ENCODE results near the gene COL9A2. TPM values are rescaled to one million over a fixed set of nuclear protein-coding genes. Genes with fewer than 3 reads are reported as not detected.

The COL9A2 gene
- total and polyA plus RNA-seq, 9 donors: 0.30 to 5.7 (median 1.7) TPM

GRCh38 chr1:40315239-40315794 is 1.8 kb downstream of the COL9A2 start:
- intact Hi-C loops (cut with DNase I): loop anchor here in 3 of 4 donors (10.0 kb wide), 2 partner anchors 161 to 171 kb away; no protein-coding TSS in a partner anchor
- TF ChIP-seq EP300 (IDR thresholded peaks at IDR 0.05) (no peak), CTCF (IDR thresholded peaks at IDR 0.05) (peak; percentile 67 to 77 (median 74))
- DNase-seq: peak; percentile 58 to 86 (median 74)
- WGBS, 3 donors: 1% methylated on average over 32 to 42 of the region's 42 CpGs
- Histone ChIP-seq H3K9me3 (no peaks in the 10 kb centered on the region), H3K27me3 (peaks cover 4% of the 10 kb centered on the region), H3K27ac (no peak overlapping the region), H3K4me1 (ENCODE audit: insufficient read depth) (peaks cover 6% of the 10 kb centered on the region), H3K4me3 (peak overlapping the region; percentile 31), H3K36me3 (no peaks in the 10 kb centered on the region)

GRCh38 chr1:40314721-40315238 is 2.3 kb downstream of the COL9A2 start:
- DNase-seq: no peak
- intact Hi-C loops (cut with DNase I): loop anchor here in 3 of 4 donors (10.0 kb wide), 2 partner anchors 160 to 170 kb away; no protein-coding TSS in a partner anchor
- no peak for TF ChIP-seq EP300 (IDR thresholded peaks at IDR 0.05)
- no peak for TF ChIP-seq POLR2A (IDR thresholded peaks at IDR 0.05)
- no peak for TF ChIP-seq CTCF (IDR thresholded peaks at IDR 0.05)
- Histone ChIP-seq H3K9me3 (no peaks in the 10 kb centered on the region), H3K27me3 (peaks cover 4% of the 10 kb centered on the region), H3K27ac (no peak overlapping the region), H3K36me3 (no peaks in the 10 kb centered on the region), H3K4me3 (peak overlapping the region; percentile 31), H3K4me1 (ENCODE audit: insufficient read depth) (peaks cover 6% of the 10 kb centered on the region)
- WGBS, 3 donors: 30 to 38% (median 36%) methylated on average over 12 to 13 of the region's 13 CpGs

GRCh38 chr1:40313958-40314720 is 2.9 kb downstream of the COL9A2 start:
- no peak for DNase-seq
- intact Hi-C loops (cut with DNase I): loop anchor here in 3 of 4 donors (10.0 kb wide), 2 partner anchors 159 to 169 kb away; no protein-coding TSS in a partner anchor
- Histone ChIP-seq H3K4me1 (ENCODE audit: insufficient read depth) (peaks cover 11% of the 10 kb centered on the region), H3K27ac (no peak overlapping the region), H3K4me3 (no peak overlapping the region), H3K36me3 (no peaks in the 10 kb centered on the region), H3K9me3 (no peaks in the 10 kb centered on the region), H3K27me3 (peaks cover 4% of the 10 kb centered on the region)
- WGBS, 3 donors: 89 to 95% (median 91%) methylated on average over 9 of the region's 9 CpGs
- TF ChIP-seq POLR2A (IDR thresholded peaks at IDR 0.05) (no peak), EP300 (IDR thresholded peaks at IDR 0.05) (no peak), CTCF (IDR thresholded peaks at IDR 0.05) (no peak)

GRCh38 chr1:40313329-40313957 is 3.6 kb downstream of the COL9A2 start:
- H3K4me3 ChIP-seq: no peak overlapping the region
- intact Hi-C loops (cut with DNase I): loop anchor here in 3 of 4 donors (10.0 kb wide), 2 partner anchors 159 to 169 kb away; no protein-coding TSS in a partner anchor

More at GRCh38 chr1:40313329-40313957, 3.6 kb downstream of the COL9A2 start:
- peaks cover 4% of the 10 kb centered on the region for H3K27me3 ChIP-seq
- no peaks in the 10 kb centered on the region for H3K36me3 ChIP-seq
- no peak overlapping the region for H3K27ac ChIP-seq
- no peak for TF ChIP-seq EP300 (IDR thresholded peaks at IDR 0.05)
- no peak for TF ChIP-seq CTCF (IDR thresholded peaks at IDR 0.05)
- TF ChIP-seq POLR2A (IDR thresholded peaks at IDR 0.05): no peak
- peaks cover 11% of the 10 kb centered on the region for H3K4me1 ChIP-seq (ENCODE audit: insufficient read depth)
- WGBS, 3 donors: 83 to 90% (median 86%) methylated on average over 5 of the region's 5 CpGs
- no peak for DNase-seq
- no peaks in the 10 kb centered on the region for H3K9me3 ChIP-seq
